T-helper 17 cell (primary cell): ENCODE data around the gene EIF2S3. TPM values are rescaled to one million over a fixed set of nuclear protein-coding genes. Genes with fewer than 3 reads are reported as not detected.
"Not testable (repeated sequence)": the region's sequence is repeated elsewhere in the genome, so short reads cannot be mapped to it uniquely, and the experiment has no call there.

Source experiments
- ATAC-seq: fragments of 150-1000 bp; cut with Tn5 transposase; 2 replicates; pipeline ENCODE4 v1.10.0; 2021; ENCODE audit warnings: mild to moderate bottlenecking, moderate library complexity
- DNase-seq, 3 donors: peaks; one replicate each; pipeline versions ENCODE4 v3.0.0 to v3.0.0-alpha.2; 2020 to 2021
- H3K9me3 ChIP-seq: one replicate; pipeline ENCODE4 v1.7.0; 2013; ENCODE audit warnings: low read length, mild to moderate bottlenecking; ENCODE audit not compliant: control insufficient read depth, poor library complexity, severe bottlenecking
- H3K27ac Mint-ChIP-seq: one replicate; pipeline ENCODE4 v1.8.0; 2022; ENCODE audit warnings: mild to moderate bottlenecking, moderate library complexity, mixed read lengths
- H3K27me3 Mint-ChIP-seq: one replicate; pipeline ENCODE4 v1.8.0; 2022; ENCODE audit warnings: mixed read lengths
- H3K36me3 Mint-ChIP-seq: one replicate; pipeline ENCODE4 v1.8.0; 2022; ENCODE audit warnings: low read depth, mixed read lengths
- H3K4me1 Mint-ChIP-seq: one replicate; pipeline ENCODE4 v1.8.0; 2022; ENCODE audit warnings: mild to moderate bottlenecking, mixed read lengths
- H3K4me3 Mint-ChIP-seq: one replicate; pipeline ENCODE4 v1.8.0; 2022; ENCODE audit warnings: mild to moderate bottlenecking, moderate library complexity, mixed read lengths
- total RNA-seq, 4 donors: library from RNA in 2 of 4; stranded (reverse) in 2 of 4; gene quantifications; one replicate each; pipeline ENCODE4 v1.2.3 and lab custom pipeline; 2022 to 2026

EIF2S3 gene
- total RNA-seq, 2 donors from 2014 or later, result 161 to 172 TPM

GRCh38 chrX:24025741-24026403 is 28.9 kb upstream of the EIF2S3 start:
- no peaks in the 10 kb centered on the region for H3K9me3 ChIP-seq
- peak; percentile 31 for ATAC-seq
- Mint-ChIP-seq H3K27ac (peak overlapping the region; percentile 74), H3K27me3 (no peaks in the 10 kb centered on the region), H3K4me1 (peaks cover 17% of the 10 kb centered on the region), H3K36me3 (no peaks in the 10 kb centered on the region), H3K4me3 (peak overlapping the region; percentile 88)
- DNase-seq, result no peak

GRCh38 chrX:24026432-24026831 is 28.3 kb upstream of the EIF2S3 start:
- Mint-ChIP-seq H3K27me3 (no peaks in the 10 kb centered on the region), H3K36me3 (no peaks in the 10 kb centered on the region), H3K4me3 (peak overlapping the region; percentile 88), H3K4me1 (peaks cover 13% of the 10 kb centered on the region), H3K27ac (peak overlapping the region; percentile 74)
- no peak for ATAC-seq
- no peak for DNase-seq
- no peaks in the 10 kb centered on the region for H3K9me3 ChIP-seq

- Mint-ChIP-seq H3K4me1 (peaks cover 9% of the 10 kb centered on the region), H3K36me3 (no peaks in the 10 kb centered on the region), H3K4me3 (peak within 1 kb of the TSS; percentile 88), H3K27ac (peak within 1 kb of the TSS; percentile 74), H3K27me3 (no peaks in the 10 kb centered on the region)
- no peak for ATAC-seq
- H3K9me3 ChIP-seq, result no peaks in the 10 kb centered on the region
- DNase-seq, result no peak
Measured at GRCh38 chrX:24027086-24027485, 27.7 kb upstream of the EIF2S3 start, which contains the start of gene KLHL15. TSS of gene KLHL15 (minus strand) at chrX:24027186. CDS start at chrX:24006693, 20,493 bp downstream.

GRCh38 chrX:24027985-24028384 is 26.8 kb upstream of the EIF2S3 start:
- H3K36me3 Mint-ChIP-seq, result no peaks in the 10 kb centered on the region
- no peaks in the 10 kb centered on the region for H3K27me3 Mint-ChIP-seq
- H3K4me1 Mint-ChIP-seq, result peaks cover 9% of the 10 kb centered on the region
- H3K4me3 Mint-ChIP-seq, result no peak overlapping the region
- H3K27ac Mint-ChIP-seq, result no peak overlapping the region
- ATAC-seq (no peak), DNase-seq (no peak)
- no peaks in the 10 kb centered on the region for H3K9me3 ChIP-seq

GRCh38 chrX:24030597-24030996 is 24.2 kb upstream of the EIF2S3 start:
- H3K9me3 ChIP-seq, result no peaks in the 10 kb centered on the region
- Mint-ChIP-seq H3K4me1 (peaks cover 7% of the 10 kb centered on the region), H3K27ac (peak overlapping the region; percentile 19), H3K4me3 (no peak overlapping the region), H3K27me3 (no peaks in the 10 kb centered on the region), H3K36me3 (no peaks in the 10 kb centered on the region)
- no peak for DNase-seq
- ATAC-seq, result no peak

GRCh38 chrX:24034485-24034884 is 20.3 kb upstream of the EIF2S3 start:
- H3K9me3 ChIP-seq, result no peaks in the 10 kb centered on the region
- Mint-ChIP-seq H3K27me3 (no peaks in the 10 kb centered on the region), H3K4me3 (no peak overlapping the region), H3K27ac (no peak overlapping the region), H3K4me1 (peaks cover 4% of the 10 kb centered on the region), H3K36me3 (no peaks in the 10 kb centered on the region)
- ATAC-seq, result no peak
- no peak for DNase-seq

GRCh38 chrX:24037729-24038128 is 17.0 kb upstream of the EIF2S3 start:
- no peaks in the 10 kb centered on the region for H3K9me3 ChIP-seq
- no peak overlapping the region for H3K4me3 Mint-ChIP-seq
- no peaks in the 10 kb centered on the region for H3K4me1 Mint-ChIP-seq
- no peaks in the 10 kb centered on the region for H3K36me3 Mint-ChIP-seq
- ATAC-seq, result no peak
- no peak overlapping the region for H3K27ac Mint-ChIP-seq
- DNase-seq, result no peak
- H3K27me3 Mint-ChIP-seq, result no peaks in the 10 kb centered on the region

GRCh38 chrX:24046060-24046459 is 8.7 kb upstream of the EIF2S3 start:
- not testable (repeated sequence) for H3K27me3 Mint-ChIP-seq, H3K9me3 ChIP-seq, H3K4me1 Mint-ChIP-seq

GRCh38 chrX:24049643-24050042 is 5.1 kb upstream of the EIF2S3 start:
- H3K4me1 Mint-ChIP-seq, H3K36me3 Mint-ChIP-seq, H3K9me3 ChIP-seq, H3K27ac Mint-ChIP-seq, H3K27me3 Mint-ChIP-seq, H3K4me3 Mint-ChIP-seq, ATAC-seq, DNase-seq: not testable (repeated sequence)

More at GRCh38 chrX:24046060-24046459, 8.7 kb upstream of the EIF2S3 start:
- DNase-seq, H3K4me3 Mint-ChIP-seq, H3K27ac Mint-ChIP-seq, H3K36me3 Mint-ChIP-seq, ATAC-seq: not testable (repeated sequence)

- H3K4me3 Mint-ChIP-seq, DNase-seq, H3K27ac Mint-ChIP-seq, ATAC-seq, H3K4me1 Mint-ChIP-seq, H3K36me3 Mint-ChIP-seq, H3K27me3 Mint-ChIP-seq, H3K9me3 ChIP-seq: not testable (repeated sequence)
Measured at GRCh38 chrX:24050522-24051318, 4.0 kb upstream of the EIF2S3 start.

- Mint-ChIP-seq H3K4me3 (peak overlapping the region; percentile 94), H3K4me1 (peaks cover 6% of the 10 kb centered on the region), H3K36me3 (no peaks in the 10 kb centered on the region), H3K27ac (no peak overlapping the region), H3K27me3 (no peaks in the 10 kb centered on the region)
- DNase-seq (no peak), ATAC-seq (peak; percentile 5)
- no peaks in the 10 kb centered on the region for H3K9me3 ChIP-seq
Measured at GRCh38 chrX:24055043-24055356, 244 bp downstream of the EIF2S3 start.

- ATAC-seq (no peak), DNase-seq (no peak)
- H3K4me1 Mint-ChIP-seq, result no peaks in the 10 kb centered on the region
- no peak overlapping the region for H3K4me3 Mint-ChIP-seq
- H3K9me3 ChIP-seq, result no peaks in the 10 kb centered on the region
- H3K27me3 Mint-ChIP-seq, result no peaks in the 10 kb centered on the region
- H3K27ac Mint-ChIP-seq, result no peak overlapping the region
- H3K36me3 Mint-ChIP-seq, result no peaks in the 10 kb centered on the region
Measured at GRCh38 chrX:24063488-24063887, 8.7 kb downstream of the EIF2S3 start.

- no peak overlapping the region for H3K4me3 Mint-ChIP-seq
- H3K27ac Mint-ChIP-seq, result no peak overlapping the region
- no peaks in the 10 kb centered on the region for H3K9me3 ChIP-seq
- H3K27me3 Mint-ChIP-seq, result no peaks in the 10 kb centered on the region
- ATAC-seq (no peak), DNase-seq (no peak)
- H3K36me3 Mint-ChIP-seq, result no peaks in the 10 kb centered on the region
- H3K4me1 Mint-ChIP-seq, result no peaks in the 10 kb centered on the region
Measured at GRCh38 chrX:24069877-24070276, 15.1 kb downstream of the EIF2S3 start.

GRCh38 chrX:24079411-24079810 is 24.7 kb downstream of the EIF2S3 start:
- peaks cover 4% of the 10 kb centered on the region for H3K4me1 Mint-ChIP-seq
- H3K27me3 Mint-ChIP-seq, result no peaks in the 10 kb centered on the region
- peaks cover 2% of the 10 kb centered on the region for H3K36me3 Mint-ChIP-seq
- ATAC-seq, result no peak
- H3K27ac Mint-ChIP-seq, result no peak overlapping the region
- H3K9me3 ChIP-seq, result no peaks in the 10 kb centered on the region
- no peak overlapping the region for H3K4me3 Mint-ChIP-seq
- DNase-seq, result no peak
